SU-DHL-6 (cell line): Measurements from ENCODE around the gene SESTD1.

ENCODE experiments used
- H2AFZ ChIP-seq: fragments of 200-600 bp; sonication (generic); 2 replicates; pipeline ENCODE4 v1.6.1; 2014; ENCODE audit warnings: low read depth, mild to moderate bottlenecking, moderate library complexity, mixed read lengths, antibody characterized with exemption, low read length; ENCODE audit not compliant: severe bottlenecking
- H3F3A ChIP-seq: fragments of 200-600 bp; shearing (Covaris generic); 2 replicates; pipeline ENCODE4 v1.6.0; 2016; ENCODE audit warnings: antibody characterized with exemption, mild to moderate bottlenecking; ENCODE audit not compliant: insufficient read depth
- H3K27ac ChIP-seq: fragments of 200-600 bp; sonication (generic); 2 replicates; pipeline ENCODE4 v1.5.1; 2016; ENCODE audit warnings: low read depth, mild to moderate bottlenecking, low read length, moderate library complexity, mixed read lengths
- H3K27me3 ChIP-seq: fragments of 200-600 bp; sonication (generic), shearing (Covaris generic); 2 replicates; pipeline ENCODE4 v1.6.0; 2014; ENCODE audit warnings: mild to moderate bottlenecking, low read length
- H3K36me3 ChIP-seq: fragments of 200-600 bp; sonication (generic); 2 replicates; pipeline ENCODE4 v1.6.1; 2014; ENCODE audit warnings: mild to moderate bottlenecking, low read length, mixed read lengths
- H3K4me2 ChIP-seq: fragments of 300-600, 200-600 bp; shearing (Covaris generic), sonication (generic); 2 replicates; pipeline ENCODE4 v1.6.0; 2014; ENCODE audit warnings: low read length, low read depth, mild to moderate bottlenecking; ENCODE audit not compliant: poor library complexity, severe bottlenecking
- H3K4me3 ChIP-seq: fragments of 200-600 bp; sonication (generic); 2 replicates; pipeline ENCODE4 v1.5.1; 2014; ENCODE audit warnings: antibody characterized with exemption, low read length, mild to moderate bottlenecking, mixed read lengths; ENCODE audit not compliant: insufficient read depth, poor library complexity, severe bottlenecking
- H3K79me2 ChIP-seq: fragments of 200-600 bp; sonication (generic); 2 replicates; pipeline ENCODE4 v1.6.1; 2014; ENCODE audit warnings: mild to moderate bottlenecking, low read length, moderate library complexity; ENCODE audit not compliant: insufficient read depth
- H3K9ac ChIP-seq: fragments of 200-600 bp; sonication (generic); 2 replicates; pipeline ENCODE4 v1.7.0; 2014; ENCODE audit warnings: mild to moderate bottlenecking, low read length
- H3K9me2 ChIP-seq: fragments of 200-600 bp; sonication (generic); replicated peaks from 2 replicates; pipeline ENCODE4 v1.6.1; 2014; ENCODE audit warnings: low read length; ENCODE audit not compliant: insufficient read depth
- H3K9me3 ChIP-seq: fragments of 200-600 bp; sonication (generic); 2 replicates; pipeline ENCODE4 v1.6.1; 2014; ENCODE audit warnings: low read length, mixed read lengths; ENCODE audit not compliant: insufficient read depth
- H4K20me1 ChIP-seq: fragments of 200-600 bp; sonication (generic); 2 replicates; pipeline ENCODE4 v1.6.1; 2014; ENCODE audit warnings: low read depth, mild to moderate bottlenecking, antibody characterized with exemption, low read length, moderate library complexity, mixed read lengths
- EZH2phosphoT487 ChIP-seq: fragments of 200-600 bp; sonication (generic), shearing (Covaris generic); conservative IDR thresholded peaks from 2 replicates; pipeline ENCODE4 v1.6.1; 2018; ENCODE audit warnings: mild to moderate bottlenecking, antibody characterized with exemption, low read length, moderate library complexity, mixed read lengths
- TF ChIP-seq, protein P1 (sequence below): fragments of 200-600 bp; sonication (generic); IDR thresholded peaks from one replicate; pipeline ENCODE4 v1.5.1; 2017; ENCODE audit warnings: antibody characterized with exemption, mild to moderate bottlenecking, low read length, moderate library complexity; ENCODE audit not compliant: insufficient read depth, poor library complexity, severe bottlenecking

Gene SESTD1

DNA sequence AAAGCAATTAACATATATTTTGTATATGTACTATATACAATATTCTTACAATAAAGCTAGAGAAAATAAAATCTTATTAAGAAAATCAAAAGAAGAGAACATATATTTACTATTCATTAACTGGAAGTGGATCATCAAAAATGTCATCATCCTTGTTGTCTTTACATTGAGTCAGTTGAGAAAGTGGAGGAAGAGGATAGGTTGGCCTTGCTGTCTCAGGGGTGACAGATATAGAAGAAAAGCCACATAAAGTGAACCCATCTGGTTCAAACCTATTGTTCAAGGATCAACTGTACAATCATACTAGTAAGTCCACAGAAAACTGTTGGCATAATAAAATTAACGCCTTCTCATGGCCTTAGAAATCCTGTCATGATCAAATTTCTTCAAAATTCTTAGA is 26.6 kb downstream of the SESTD1 start:
- Histone ChIP-seq H4K20me1 (no peaks in the 10 kb centered on the region), H3K9me2 (no peaks in the 10 kb centered on the region), H3K36me3 (no peaks in the 10 kb centered on the region), H3K27ac (no peak overlapping the region), H2AFZ (no peak overlapping the region), H3K27me3 (no peaks in the 10 kb centered on the region), H3F3A (no peaks in the 10 kb centered on the region), H3K9me3 (no peaks in the 10 kb centered on the region), H3K79me2 (no peaks in the 10 kb centered on the region), H3K4me2 (no peak overlapping the region), H3K4me3 (no peak overlapping the region), H3K9ac (no peak overlapping the region)
- no peak for TF ChIP-seq EZH2phosphoT487
- TF ChIP-seq, protein P1, sequence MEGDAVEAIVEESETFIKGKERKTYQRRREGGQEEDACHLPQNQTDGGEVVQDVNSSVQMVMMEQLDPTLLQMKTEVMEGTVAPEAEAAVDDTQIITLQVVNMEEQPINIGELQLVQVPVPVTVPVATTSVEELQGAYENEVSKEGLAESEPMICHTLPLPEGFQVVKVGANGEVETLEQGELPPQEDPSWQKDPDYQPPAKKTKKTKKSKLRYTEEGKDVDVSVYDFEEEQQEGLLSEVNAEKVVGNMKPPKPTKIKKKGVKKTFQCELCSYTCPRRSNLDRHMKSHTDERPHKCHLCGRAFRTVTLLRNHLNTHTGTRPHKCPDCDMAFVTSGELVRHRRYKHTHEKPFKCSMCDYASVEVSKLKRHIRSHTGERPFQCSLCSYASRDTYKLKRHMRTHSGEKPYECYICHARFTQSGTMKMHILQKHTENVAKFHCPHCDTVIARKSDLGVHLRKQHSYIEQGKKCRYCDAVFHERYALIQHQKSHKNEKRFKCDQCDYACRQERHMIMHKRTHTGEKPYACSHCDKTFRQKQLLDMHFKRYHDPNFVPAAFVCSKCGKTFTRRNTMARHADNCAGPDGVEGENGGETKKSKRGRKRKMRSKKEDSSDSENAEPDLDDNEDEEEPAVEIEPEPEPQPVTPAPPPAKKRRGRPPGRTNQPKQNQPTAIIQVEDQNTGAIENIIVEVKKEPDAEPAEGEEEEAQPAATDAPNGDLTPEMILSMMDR = no peak

DNA sequence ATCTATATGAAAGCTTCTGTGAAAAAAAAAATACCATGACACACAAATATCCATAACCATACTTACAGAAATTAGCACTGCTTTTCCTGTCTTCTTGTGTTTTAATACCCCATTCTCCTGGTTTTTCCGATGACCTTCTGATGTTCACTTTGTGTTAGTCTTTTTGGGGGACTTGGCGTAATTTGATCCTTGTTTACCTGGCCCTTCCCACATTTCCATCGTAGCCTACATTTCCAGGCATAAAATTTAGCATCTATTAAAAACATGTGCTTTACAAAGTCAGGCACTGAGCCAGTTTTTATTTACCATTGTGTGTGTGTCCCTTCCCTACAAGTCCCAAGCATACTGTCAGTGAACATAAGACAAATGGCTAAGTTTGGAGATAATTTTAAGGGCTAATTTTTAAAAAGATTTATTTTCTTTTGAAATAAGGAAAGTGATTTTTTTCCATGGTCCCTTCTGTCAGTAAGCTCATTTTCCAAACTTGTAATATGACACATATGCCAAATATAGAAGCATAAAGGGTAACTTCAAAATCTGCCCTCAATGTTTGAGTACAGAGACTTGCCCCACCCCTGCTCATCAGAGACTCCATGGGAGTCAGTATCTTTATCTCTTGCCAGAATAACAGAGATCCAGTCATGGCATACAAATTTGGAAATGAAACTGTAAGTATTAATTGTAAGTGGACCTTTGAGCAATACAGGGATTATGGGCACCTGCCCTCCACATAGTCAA is 27.3 kb downstream of the SESTD1 start:
- Histone ChIP-seq H3F3A (no peaks in the 10 kb centered on the region), H3K79me2 (no peaks in the 10 kb centered on the region), H3K27ac (no peak overlapping the region), H2AFZ (no peak overlapping the region), H3K4me2 (no peak overlapping the region), H3K9ac (no peak overlapping the region), H3K27me3 (no peaks in the 10 kb centered on the region), H3K4me3 (no peak overlapping the region), H3K36me3 (no peaks in the 10 kb centered on the region), H4K20me1 (no peaks in the 10 kb centered on the region), H3K9me2 (no peaks in the 10 kb centered on the region), H3K9me3 (no peaks in the 10 kb centered on the region)
- TF ChIP-seq EZH2phosphoT487 = no peak
- TF ChIP-seq, protein P1 = no peak

GRCh38 chr2:179235463-179236108 is 29.0 kb downstream of the SESTD1 start:
- no peaks in the 10 kb centered on the region for H3K9me3 ChIP-seq
- H3K27me3 ChIP-seq = no peaks in the 10 kb centered on the region
- no peak overlapping the region for H2AFZ ChIP-seq
- TF ChIP-seq EZH2phosphoT487 = no peak
- TF ChIP-seq, protein P1 = no peak
- H3K4me3 ChIP-seq = no peak overlapping the region
- no peaks in the 10 kb centered on the region for H3F3A ChIP-seq
- no peak overlapping the region for H3K4me2 ChIP-seq
- no peaks in the 10 kb centered on the region for H3K9me2 ChIP-seq
- H3K79me2 ChIP-seq = no peaks in the 10 kb centered on the region
- H3K36me3 ChIP-seq = no peaks in the 10 kb centered on the region
- H3K9ac ChIP-seq = no peak overlapping the region
- H4K20me1 ChIP-seq = no peaks in the 10 kb centered on the region
- no peak overlapping the region for H3K27ac ChIP-seq
